ENCODE data around the gene CNTF. TPM values are rescaled to one million over a fixed set of nuclear protein-coding genes. Genes with fewer than 3 reads are reported as not detected.

The CNTF gene
- total RNA-seq, 1 experiment from 2014 or later = 4.1 TPM

DNA sequence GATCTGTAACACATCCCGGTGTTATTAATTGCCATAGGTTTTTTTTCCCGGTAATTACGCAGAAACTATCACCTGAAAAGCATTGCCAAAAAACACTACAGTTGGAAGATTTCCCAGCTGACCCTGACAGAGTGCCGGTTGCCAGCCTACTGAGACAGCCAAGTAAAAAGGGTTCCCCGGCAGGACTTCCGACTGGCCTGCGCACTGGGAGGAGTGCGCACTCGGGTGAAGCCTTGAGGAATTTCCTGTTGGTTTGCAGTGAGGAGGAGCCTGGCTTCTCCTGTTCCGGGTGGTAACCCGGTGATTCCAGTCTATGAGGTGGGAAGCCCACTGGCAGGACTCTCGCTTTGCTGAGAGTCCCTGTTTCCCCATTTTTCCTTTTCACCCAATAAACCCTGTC, 52.1 kb downstream of the CNTF start:
- H3K27ac ChIP-seq (ENCODE audit: low read length) = no peak overlapping the region
- H3K79me2 ChIP-seq (ENCODE audit: low read length) = no peaks in the 10 kb centered on the region
- no peaks in the 10 kb centered on the region for H4K20me1 ChIP-seq (ENCODE audit: insufficient read depth, low read depth, low read length)
- no peak overlapping the region for H3K4me3 ChIP-seq (ENCODE audit: low read length)
- no peak overlapping the region for H3K4me2 ChIP-seq (ENCODE audit: low read depth, low read length, poor library complexity, severe bottlenecking)
- DNase-seq = no peak
- no peak overlapping the region for H3K9ac ChIP-seq (ENCODE audit: low read length)
- no peak overlapping the region for H2AFZ ChIP-seq (ENCODE audit: low read length)
- no peaks in the 10 kb centered on the region for H3K4me1 ChIP-seq (ENCODE audit: low read length)
- no peaks in the 10 kb centered on the region for H3K36me3 ChIP-seq (ENCODE audit: insufficient read depth, low read length)
- no peaks in the 10 kb centered on the region for H3K9me2 ChIP-seq (replicated peaks; ENCODE audit: insufficient read depth, low read length)
- no peaks in the 10 kb centered on the region for H3K9me3 ChIP-seq (ENCODE audit: low read length)
- H3K27me3 ChIP-seq (ENCODE audit: low read length) = no peaks in the 10 kb centered on the region

Other genes with a start within 250 kb of the CNTF start
- gene OR5B3, start 215.8 kb upstream of the CNTF start, total RNA-seq (2014; rRNA removed; shearing (Covaris generic); ENCODE audit: low replicate concordance) = not detected in 2 replicates
- not detected in 2 replicates for gene OR5B2, start 194.5 kb upstream of the CNTF start, total RNA-seq (2014; rRNA removed; shearing (Covaris generic); ENCODE audit: low replicate concordance)
- gene OR5B12, start 180.4 kb upstream of the CNTF start, total RNA-seq (2014; rRNA removed; shearing (Covaris generic); ENCODE audit: low replicate concordance) = 0.26 TPM in 1 of 2 replicates, not detected in the other
- 1.9 and 9.3 TPM in 2 replicates for gene OR5B21, start 114.6 kb upstream of the CNTF start, total RNA-seq (2014; rRNA removed; shearing (Covaris generic); ENCODE audit: low replicate concordance)
- 127 and 179 TPM in 2 replicates for gene LPXN, start 46.8 kb upstream of the CNTF start, total RNA-seq (2014; rRNA removed; shearing (Covaris generic); ENCODE audit: low replicate concordance)
- 30.7 and 49.4 TPM in 2 replicates for gene ZFP91, start 43.6 kb upstream of the CNTF start, total RNA-seq (2014; rRNA removed; shearing (Covaris generic); ENCODE audit: low replicate concordance)
- not detected in 2 replicates for gene GLYAT, start 109.3 kb downstream of the CNTF start, total RNA-seq (2014; rRNA removed; shearing (Covaris generic); ENCODE audit: low replicate concordance)
- not detected in 2 replicates for gene GLYATL2, start 222.0 kb downstream of the CNTF start, total RNA-seq (2014; rRNA removed; shearing (Covaris generic); ENCODE audit: low replicate concordance)